ENCODE measurements around the gene AEBP2.
"Not testable (repeated sequence)": the region's sequence is repeated elsewhere in the genome, so short reads cannot be mapped to it uniquely, and the experiment has no call there.

Gene AEBP2

GRCh38 chr12:19548834-19549233 is 109.5 kb downstream of the AEBP2 start:
- H3K9me3 Mint-ChIP-seq, result no peaks in the 10 kb centered on the region
- no peak for TF ChIP-seq CTCF (IDR thresholded peaks at IDR 0.05)
- no peak for DNase-seq
- H3K4me1 Mint-ChIP-seq, result peaks cover 6% of the 10 kb centered on the region
- H3K4me3 Mint-ChIP-seq, result no peak overlapping the region
- no peaks in the 10 kb centered on the region for H3K27me3 Mint-ChIP-seq (ENCODE audit: low read depth, poor library complexity)
- no peak overlapping the region for H3K27ac Mint-ChIP-seq
- no peaks in the 10 kb centered on the region for H3K36me3 Mint-ChIP-seq (ENCODE audit: low read depth)

GRCh38 chr12:19550626-19551025 is 111.3 kb downstream of the AEBP2 start:
- no peak overlapping the region for H3K27ac Mint-ChIP-seq
- peaks cover 6% of the 10 kb centered on the region for H3K4me1 Mint-ChIP-seq
- no peaks in the 10 kb centered on the region for H3K36me3 Mint-ChIP-seq (ENCODE audit: low read depth)
- no peaks in the 10 kb centered on the region for H3K27me3 Mint-ChIP-seq (ENCODE audit: low read depth, poor library complexity)
- no peak for TF ChIP-seq CTCF (IDR thresholded peaks at IDR 0.05)
- no peak for DNase-seq
- no peak overlapping the region for H3K4me3 Mint-ChIP-seq
- H3K9me3 Mint-ChIP-seq, result no peaks in the 10 kb centered on the region

GRCh38 chr12:19552441-19553097 is 113.3 kb downstream of the AEBP2 start:
- not testable (repeated sequence) for DNase-seq; H3K9me3 Mint-ChIP-seq; H3K4me3 Mint-ChIP-seq; H3K27ac Mint-ChIP-seq; H3K36me3 Mint-ChIP-seq (ENCODE audit: low read depth); H3K27me3 Mint-ChIP-seq (ENCODE audit: low read depth, poor library complexity); H3K4me1 Mint-ChIP-seq

GRCh38 chr12:19553175-19553574 is 113.9 kb downstream of the AEBP2 start:
- no peak for TF ChIP-seq CTCF (IDR thresholded peaks at IDR 0.05)
- Mint-ChIP-seq H3K27ac (no peak overlapping the region), H3K9me3 (no peaks in the 10 kb centered on the region), H3K27me3 (ENCODE audit: low read depth, poor library complexity) (no peaks in the 10 kb centered on the region), H3K36me3 (ENCODE audit: low read depth) (no peaks in the 10 kb centered on the region), H3K4me1 (no peaks in the 10 kb centered on the region), H3K4me3 (no peak overlapping the region)
- no peak for DNase-seq

- Mint-ChIP-seq H3K9me3 (no peaks in the 10 kb centered on the region), H3K4me3 (no peak overlapping the region), H3K27me3 (ENCODE audit: low read depth, poor library complexity) (no peaks in the 10 kb centered on the region), H3K36me3 (ENCODE audit: low read depth) (no peaks in the 10 kb centered on the region), H3K27ac (no peak overlapping the region), H3K4me1 (no peaks in the 10 kb centered on the region)
- DNase-seq, result no peak
- TF ChIP-seq CTCF (IDR thresholded peaks at IDR 0.05), result no peak
Observed at GRCh38 chr12:19561411-19561961, 122.2 kb downstream of the AEBP2 start.

All from nephron progenitor cell (in vitro differentiated cells).